ENCODE data around the gene ZNF532. TPM values are rescaled to one million over a fixed set of nuclear protein-coding genes. Genes with fewer than 3 reads are reported as not detected.

ZNF532 gene
- total and polyA plus RNA-seq, 9 of the 15 experiments (the other 6 are each of a cell fraction or from before 2014, with no cell fraction given), result 0.42 TPM; not detected in 8

DNA sequence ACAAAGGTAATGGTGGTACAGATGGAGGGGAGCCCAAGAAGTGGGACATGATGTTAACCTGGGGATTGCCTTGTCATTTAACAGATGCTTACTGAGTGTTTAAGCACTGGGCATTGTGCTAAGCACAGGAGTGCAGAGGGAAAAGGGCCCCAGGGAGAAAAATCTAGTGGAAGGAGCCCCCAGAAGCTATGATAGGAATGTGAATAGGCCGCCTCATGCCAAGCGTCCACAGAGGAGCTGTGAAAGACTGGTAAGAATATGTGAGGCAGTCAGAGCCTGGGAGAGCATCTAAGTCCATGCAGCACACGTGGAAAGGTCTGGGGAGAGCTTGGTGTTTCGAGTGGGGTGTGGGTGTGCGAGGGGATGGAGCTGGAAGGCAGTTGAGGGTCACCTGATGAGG lies 5.5 kb downstream of the ZNF532 start:
- no TSS peak for BruUV-seq (replicated peaks)
- CTCF ChIA-PET (ENCODE audit: low intra/inter-chr PET ratio), result no interaction called here

More for the DNA sequence above, 5.5 kb downstream of the ZNF532 start:
- no peaks in the 10 kb centered on the region for H4K20me1 ChIP-seq (replicated peaks; ENCODE audit: control insufficient read depth, insufficient read depth, low read length)
- TF ChIP-seq, protein P1, sequence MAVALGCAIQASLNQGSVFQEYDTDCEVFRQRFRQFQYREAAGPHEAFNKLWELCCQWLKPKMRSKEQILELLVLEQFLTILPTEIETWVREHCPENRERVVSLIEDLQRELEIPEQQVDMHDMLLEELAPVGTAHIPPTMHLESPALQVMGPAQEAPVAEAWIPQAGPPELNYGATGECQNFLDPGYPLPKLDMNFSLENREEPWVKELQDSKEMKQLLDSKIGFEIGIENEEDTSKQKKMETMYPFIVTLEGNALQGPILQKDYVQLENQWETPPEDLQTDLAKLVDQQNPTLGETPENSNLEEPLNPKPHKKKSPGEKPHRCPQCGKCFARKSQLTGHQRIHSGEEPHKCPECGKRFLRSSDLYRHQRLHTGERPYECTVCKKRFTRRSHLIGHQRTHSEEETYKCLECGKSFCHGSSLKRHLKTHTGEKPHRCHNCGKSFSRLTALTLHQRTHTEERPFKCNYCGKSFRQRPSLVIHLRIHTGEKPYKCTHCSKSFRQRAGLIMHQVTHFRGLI (CRISPR knock-in tag; IDR thresholded peaks at IDR 0.05), result no peak
- TF ChIP-seq, protein P2, sequence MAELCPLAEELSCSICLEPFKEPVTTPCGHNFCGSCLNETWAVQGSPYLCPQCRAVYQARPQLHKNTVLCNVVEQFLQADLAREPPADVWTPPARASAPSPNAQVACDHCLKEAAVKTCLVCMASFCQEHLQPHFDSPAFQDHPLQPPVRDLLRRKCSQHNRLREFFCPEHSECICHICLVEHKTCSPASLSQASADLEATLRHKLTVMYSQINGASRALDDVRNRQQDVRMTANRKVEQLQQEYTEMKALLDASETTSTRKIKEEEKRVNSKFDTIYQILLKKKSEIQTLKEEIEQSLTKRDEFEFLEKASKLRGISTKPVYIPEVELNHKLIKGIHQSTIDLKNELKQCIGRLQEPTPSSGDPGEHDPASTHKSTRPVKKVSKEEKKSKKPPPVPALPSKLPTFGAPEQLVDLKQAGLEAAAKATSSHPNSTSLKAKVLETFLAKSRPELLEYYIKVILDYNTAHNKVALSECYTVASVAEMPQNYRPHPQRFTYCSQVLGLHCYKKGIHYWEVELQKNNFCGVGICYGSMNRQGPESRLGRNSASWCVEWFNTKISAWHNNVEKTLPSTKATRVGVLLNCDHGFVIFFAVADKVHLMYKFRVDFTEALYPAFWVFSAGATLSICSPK (IDR thresholded peaks at IDR 0.05; ENCODE audit: borderline replicate concordance), result no peak
- no peak for TF ChIP-seq HIVEP1 (CRISPR knock-in tag; IDR thresholded peaks at IDR 0.05)
- no peak for TF ChIP-seq RFX5 (IDR thresholded peaks at IDR 0.05; ENCODE audit: low read depth, low read length)
- TF ChIP-seq DMBX1 (CRISPR knock-in tag; IDR thresholded peaks at IDR 0.05; ENCODE audit: borderline replicate concordance), result no peak
- TF ChIP-seq, protein P3, sequence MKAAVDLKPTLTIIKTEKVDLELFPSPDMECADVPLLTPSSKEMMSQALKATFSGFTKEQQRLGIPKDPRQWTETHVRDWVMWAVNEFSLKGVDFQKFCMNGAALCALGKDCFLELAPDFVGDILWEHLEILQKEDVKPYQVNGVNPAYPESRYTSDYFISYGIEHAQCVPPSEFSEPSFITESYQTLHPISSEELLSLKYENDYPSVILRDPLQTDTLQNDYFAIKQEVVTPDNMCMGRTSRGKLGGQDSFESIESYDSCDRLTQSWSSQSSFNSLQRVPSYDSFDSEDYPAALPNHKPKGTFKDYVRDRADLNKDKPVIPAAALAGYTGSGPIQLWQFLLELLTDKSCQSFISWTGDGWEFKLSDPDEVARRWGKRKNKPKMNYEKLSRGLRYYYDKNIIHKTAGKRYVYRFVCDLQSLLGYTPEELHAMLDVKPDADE (conservative IDR thresholded peaks at IDR 0.05; ENCODE audit: control insufficient read depth, low read depth, low read length), result no peak
- no peak for TF ChIP-seq SREBF1 (IDR thresholded peaks at IDR 0.05; ENCODE audit: borderline replicate concordance, low read depth, low read length)
- TF ChIP-seq ZNF133 (CRISPR knock-in tag; IDR thresholded peaks at IDR 0.05), result no peak
- TF ChIP-seq FOXK2 (conservative IDR thresholded peaks at IDR 0.05 in 1 of 2, IDR thresholded peaks at IDR 0.05 in 1 of 2; ENCODE audit: low read depth in 2 of 2), result no peak
- TF ChIP-seq ZNF507 (tag; conservative IDR thresholded peaks at IDR 0.05), result no peak
- TF ChIP-seq ZNF282 (CRISPR knock-in tag; IDR thresholded peaks at IDR 0.05), result no peak
- WGBS (ENCODE audit: insufficient coverage, low coverage, missing lambda C conversion rate), result 0% methylated on average over 5 of the region's 5 CpGs
- H2AFZ ChIP-seq (ENCODE audit: low read depth, low read length), result no peak overlapping the region
- no peak overlapping the region for H3K9ac ChIP-seq (ENCODE audit: insufficient read depth in 1 of 2, low read depth in 2 of 2, low read length in 2 of 2)
- H3K4me1 ChIP-seq (replicated peaks in 1 of 2; ENCODE audit: control insufficient read depth in 2 of 2, insufficient read depth in 2 of 2, low read length in 2 of 2), result no peaks in the 10 kb centered on the region
- H3K79me2 ChIP-seq (ENCODE audit: control insufficient read depth, insufficient read depth, low read length), result no peaks in the 10 kb centered on the region
- no peak overlapping the region for H3K27ac ChIP-seq (ENCODE audit: extremely low read depth, low read depth, low read length)
- ATAC-seq (no peak), FAIRE-seq (no peak), DNase-seq (ENCODE audit: extremely low read depth in 1 of 4, low spot score in 3 of 4) (no peak)
- POLR2A ChIA-PET, result no interaction called here
- no peak overlapping the region for H3K4me2 ChIP-seq (ENCODE audit: insufficient read depth, low read length)
- no peak overlapping the region for H3K4me3 ChIP-seq
- H3K27me3 ChIP-seq (ENCODE audit: control insufficient read depth in 2 of 2, insufficient read depth in 2 of 2, low read length in 2 of 2), result no peaks in the 10 kb centered on the region
- in situ Hi-C loops (cut with MboI), result no loop called here
- no peaks in the 10 kb centered on the region for H3K36me3 ChIP-seq (ENCODE audit: control insufficient read depth, insufficient read depth, low read length)
- H3K9me1 ChIP-seq (ENCODE audit: control insufficient read depth, insufficient read depth, low read length), result no peaks in the 10 kb centered on the region
- no peaks in the 10 kb centered on the region for H3K9me3 ChIP-seq (replicated peaks; ENCODE audit: control insufficient read depth, insufficient read depth, low read depth, low read length)
- intact Hi-C loops (cut with micrococcal nuclease), result no loop called here
